Activated T-helper 1 cell treated with anti-CD3 and anti-CD28 coated beads, Interleukin-12 subunit alpha, Interleukin-12 subunit beta, Interleukin-2, Interleukin-4 antibody, amounts not matched to agents 30 ng/mL and 10 ng/mL and 1 ng/mL, durations not matched to agents 14 hours and 24 hours and 36 hours (primary cell): Measurements from ENCODE around the gene CCBE1. TPM values are rescaled to one million over a fixed set of nuclear protein-coding genes. Genes with fewer than 3 reads are reported as not detected.

Experiments used
- DNase-seq: peaks from one replicate; pipeline ENCODE4 v3.0.0; 2021; ENCODE audit warnings: low spot score
- H3K27ac Mint-ChIP-seq: one replicate; pipeline ENCODE4 v1.8.0; 2021; ENCODE audit warnings: mild to moderate bottlenecking, mixed read lengths
- H3K27me3 Mint-ChIP-seq: one replicate; pipeline ENCODE4 v1.8.0; 2022; ENCODE audit warnings: mild to moderate bottlenecking, moderate library complexity, mixed read lengths; ENCODE audit not compliant: insufficient read depth
- H3K36me3 Mint-ChIP-seq: one replicate; pipeline ENCODE4 v1.8.0; 2021; ENCODE audit warnings: low read depth, mixed read lengths
- H3K4me1 Mint-ChIP-seq: one replicate; pipeline ENCODE4 v1.8.0; 2021; ENCODE audit warnings: low read depth, mixed read lengths
- H3K4me3 Mint-ChIP-seq: one replicate; pipeline ENCODE4 v1.8.0; 2021; ENCODE audit warnings: mild to moderate bottlenecking, moderate library complexity, mixed read lengths
- H3K9me3 Mint-ChIP-seq: one replicate; pipeline ENCODE4 v1.8.0; 2021; ENCODE audit warnings: mixed read lengths
- intact Hi-C: fragments of 100-400 bp; cut with micrococcal nuclease; formaldehyde crosslinking; loops from one replicate; pipeline ENCODE4 v1.15.1; 2024
- total RNA-seq: library from RNA; stranded (reverse); gene quantifications from 2 replicates; pipeline ENCODE4 v1.2.3, GENCODE V29; 2022

The CCBE1 gene
- total RNA-seq, 1 donor from 2014 or later = not detected

- Mint-ChIP-seq H3K27ac (no peak overlapping the region), H3K27me3 (peaks cover 2% of the 10 kb centered on the region), H3K4me3 (no peak overlapping the region), H3K4me1 (no peaks in the 10 kb centered on the region), H3K36me3 (no peaks in the 10 kb centered on the region), H3K9me3 (no peaks in the 10 kb centered on the region)
- intact Hi-C loops = loop anchor here (1.0 kb wide), 2 partner anchors 364 to 1090 kb away; no protein-coding TSS in a partner anchor
- DNase-seq = no peak
These were observed 237.7 kb downstream of the CCBE1 start for GRCh38 chr18:59459369-59460071.

- no peak overlapping the region for H3K27ac Mint-ChIP-seq
These were observed 238.6 kb downstream of the CCBE1 start for GRCh38 chr18:59458575-59458974.

GRCh38 chr18:59456657-59457056 lies 240.6 kb downstream of the CCBE1 start:
- no peak for DNase-seq
- Mint-ChIP-seq H3K4me3 (no peak overlapping the region), H3K27me3 (peaks cover 2% of the 10 kb centered on the region), H3K36me3 (no peaks in the 10 kb centered on the region), H3K4me1 (no peaks in the 10 kb centered on the region), H3K9me3 (no peaks in the 10 kb centered on the region), H3K27ac (no peak overlapping the region)
- intact Hi-C loops = no loop called here

More at GRCh38 chr18:59458575-59458974, 238.6 kb downstream of the CCBE1 start:
- intact Hi-C loops = no loop called here
- H3K4me3 Mint-ChIP-seq = no peak overlapping the region
- peaks cover 2% of the 10 kb centered on the region for H3K27me3 Mint-ChIP-seq
- H3K9me3 Mint-ChIP-seq = no peaks in the 10 kb centered on the region
- no peaks in the 10 kb centered on the region for H3K36me3 Mint-ChIP-seq
- DNase-seq = no peak
- no peaks in the 10 kb centered on the region for H3K4me1 Mint-ChIP-seq

GRCh38 chr18:59455728-59456276 lies 241.4 kb downstream of the CCBE1 start:
- no peaks in the 10 kb centered on the region for H3K4me1 Mint-ChIP-seq
- H3K27ac Mint-ChIP-seq = no peak overlapping the region
- no peak for DNase-seq
- no peak overlapping the region for H3K4me3 Mint-ChIP-seq
- no peaks in the 10 kb centered on the region for H3K9me3 Mint-ChIP-seq
- peaks cover 2% of the 10 kb centered on the region for H3K27me3 Mint-ChIP-seq
- intact Hi-C loops = no loop called here
- no peaks in the 10 kb centered on the region for H3K36me3 Mint-ChIP-seq

- Mint-ChIP-seq H3K27me3 (peaks cover 2% of the 10 kb centered on the region), H3K9me3 (no peaks in the 10 kb centered on the region), H3K27ac (no peak overlapping the region), H3K4me1 (no peaks in the 10 kb centered on the region), H3K4me3 (no peak overlapping the region), H3K36me3 (no peaks in the 10 kb centered on the region)
- intact Hi-C loops = no loop called here
- DNase-seq = no peak
These were observed 242.1 kb downstream of the CCBE1 start for GRCh38 chr18:59454909-59455727.

GRCh38 chr18:59453468-59453961 lies 243.7 kb downstream of the CCBE1 start:
- Mint-ChIP-seq H3K27me3 (peaks cover 2% of the 10 kb centered on the region), H3K36me3 (no peaks in the 10 kb centered on the region), H3K4me1 (no peaks in the 10 kb centered on the region), H3K4me3 (no peak overlapping the region), H3K27ac (no peak overlapping the region), H3K9me3 (no peaks in the 10 kb centered on the region)
- no peak for DNase-seq
- intact Hi-C loops = no loop called here

- Mint-ChIP-seq H3K36me3 (no peaks in the 10 kb centered on the region), H3K4me3 (no peak overlapping the region), H3K9me3 (no peaks in the 10 kb centered on the region), H3K4me1 (no peaks in the 10 kb centered on the region), H3K27me3 (no peaks in the 10 kb centered on the region), H3K27ac (no peak overlapping the region)
- intact Hi-C loops = no loop called here
- no peak for DNase-seq
These were observed 245.3 kb downstream of the CCBE1 start for GRCh38 chr18:59451963-59452362.

GRCh38 chr18:59451073-59451472 lies 246.2 kb downstream of the CCBE1 start:
- no peaks in the 10 kb centered on the region for H3K27me3 Mint-ChIP-seq

GRCh38 chr18:59448546-59448945 lies 248.7 kb downstream of the CCBE1 start:
- H3K27ac Mint-ChIP-seq = no peak overlapping the region
- H3K4me1 Mint-ChIP-seq = no peaks in the 10 kb centered on the region
- intact Hi-C loops = no loop called here
- H3K4me3 Mint-ChIP-seq = no peak overlapping the region
- H3K9me3 Mint-ChIP-seq = no peaks in the 10 kb centered on the region
- no peaks in the 10 kb centered on the region for H3K36me3 Mint-ChIP-seq
- no peak for DNase-seq
- no peaks in the 10 kb centered on the region for H3K27me3 Mint-ChIP-seq

More at GRCh38 chr18:59451073-59451472, 246.2 kb downstream of the CCBE1 start:
- intact Hi-C loops = no loop called here
- no peaks in the 10 kb centered on the region for H3K9me3 Mint-ChIP-seq
- no peaks in the 10 kb centered on the region for H3K36me3 Mint-ChIP-seq
- H3K4me1 Mint-ChIP-seq = no peaks in the 10 kb centered on the region
- no peak overlapping the region for H3K4me3 Mint-ChIP-seq
- no peak overlapping the region for H3K27ac Mint-ChIP-seq
- no peak for DNase-seq

GRCh38 chr18:59446012-59446411 lies 251.2 kb downstream of the CCBE1 start:
- no peaks in the 10 kb centered on the region for H3K9me3 Mint-ChIP-seq
- no peak for DNase-seq
- no peaks in the 10 kb centered on the region for H3K27me3 Mint-ChIP-seq
- H3K4me1 Mint-ChIP-seq = no peaks in the 10 kb centered on the region
- H3K27ac Mint-ChIP-seq = no peak overlapping the region
- H3K4me3 Mint-ChIP-seq = no peak overlapping the region
- intact Hi-C loops = no loop called here
- H3K36me3 Mint-ChIP-seq = no peaks in the 10 kb centered on the region

- no peaks in the 10 kb centered on the region for H3K9me3 Mint-ChIP-seq
- no peaks in the 10 kb centered on the region for H3K4me1 Mint-ChIP-seq
- DNase-seq = no peak
- intact Hi-C loops = no loop called here
- H3K4me3 Mint-ChIP-seq = no peak overlapping the region
- H3K27ac Mint-ChIP-seq = no peak overlapping the region
- H3K36me3 Mint-ChIP-seq = no peaks in the 10 kb centered on the region
- peaks cover 2% of the 10 kb centered on the region for H3K27me3 Mint-ChIP-seq
These were observed 259.2 kb downstream of the CCBE1 start for GRCh38 chr18:59437851-59438569.

GRCh38 chr18:59432803-59433597 lies 264.2 kb downstream of the CCBE1 start:
- intact Hi-C loops = no loop called here
- H3K36me3 Mint-ChIP-seq = no peaks in the 10 kb centered on the region
- no peaks in the 10 kb centered on the region for H3K4me1 Mint-ChIP-seq
- no peaks in the 10 kb centered on the region for H3K9me3 Mint-ChIP-seq
- no peak overlapping the region for H3K4me3 Mint-ChIP-seq
- H3K27me3 Mint-ChIP-seq = peaks cover 5% of the 10 kb centered on the region
- no peak overlapping the region for H3K27ac Mint-ChIP-seq
- no peak for DNase-seq
